ENCODE results near the gene TMEM134. TPM values are rescaled to one million over a fixed set of nuclear protein-coding genes. Genes with fewer than 3 reads are reported as not detected.

Gene TMEM134
- total RNA-seq, 1 experiment from 2014 or later = 73.5 TPM

- Histone ChIP-seq H3K9me2 (replicated peaks; ENCODE audit: low read length) (no peaks in the 10 kb centered on the region), H3K4me3 (ENCODE audit: low read length) (no peak overlapping the region), H3K4me1 (ENCODE audit: insufficient read depth, low read length) (no peaks in the 10 kb centered on the region), H2AFZ (ENCODE audit: low read length) (no peak overlapping the region), H3K79me2 (ENCODE audit: low read length) (no peaks in the 10 kb centered on the region), H3F3A (ENCODE audit: low read length, unreplicated experiment) (no peaks in the 10 kb centered on the region), H3K9me3 (ENCODE audit: low read length) (no peaks in the 10 kb centered on the region), H3K9ac (ENCODE audit: low read length) (no peak overlapping the region), H3K27ac (ENCODE audit: low read length) (no peak overlapping the region), H4K20me1 (ENCODE audit: low read length) (no peaks in the 10 kb centered on the region), H3K4me2 (ENCODE audit: low read length) (no peak overlapping the region), H3K36me3 (ENCODE audit: low read depth, low read length) (no peaks in the 10 kb centered on the region), H3K27me3 (ENCODE audit: low read length) (no peaks in the 10 kb centered on the region)
- TF ChIP-seq EZH2 (IDR thresholded peaks at IDR 0.05; ENCODE audit: low read length, unreplicated experiment) (no peak), EZH2phosphoT487 (IDR thresholded peaks at IDR 0.05; ENCODE audit: borderline replicate concordance, low read length) (no peak), CTCF (conservative IDR thresholded peaks at IDR 0.05; ENCODE audit: low read depth, low read length) (no peak)
- POLR2A ChIA-PET (ENCODE audit: unreplicated experiment) = interaction anchor here (0.5 kb wide), 1 partner anchor 12 kb away, joined by 3 read pairs; no protein-coding TSS in a partner anchor
- BruUV-seq (replicated peaks) = no TSS peak
- CTCF ChIA-PET = no interaction called here
- no peak for ATAC-seq
- intact Hi-C loops (cut with micrococcal nuclease) = no loop called here
- DNase-seq = no peak
These were observed 18.0 kb downstream of the TMEM134 start for GRCh38 chr11:67450796-67451657.

- ATAC-seq = no peak
These were observed 19.8 kb downstream of the TMEM134 start for GRCh38 chr11:67449116-67449844.

More at GRCh38 chr11:67449116-67449844, 19.8 kb downstream of the TMEM134 start:
- CTCF ChIA-PET = no interaction called here
- Histone ChIP-seq H3K9me3 (ENCODE audit: low read length) (no peaks in the 10 kb centered on the region), H3K4me3 (ENCODE audit: low read length) (no peak overlapping the region), H3K9ac (ENCODE audit: low read length) (no peak overlapping the region), H3K9me2 (replicated peaks; ENCODE audit: low read length) (no peaks in the 10 kb centered on the region), H3K27me3 (ENCODE audit: low read length) (no peaks in the 10 kb centered on the region), H3K27ac (ENCODE audit: low read length) (no peak overlapping the region), H3K4me1 (ENCODE audit: insufficient read depth, low read length) (0 out of 2 replicates have a peak, but pooled peaks cover under 1% of the 10 kb centered on the region), H4K20me1 (ENCODE audit: low read length) (no peaks in the 10 kb centered on the region), H3K36me3 (ENCODE audit: low read depth, low read length) (no peaks in the 10 kb centered on the region), H2AFZ (ENCODE audit: low read length) (no peak overlapping the region), H3K79me2 (ENCODE audit: low read length) (no peaks in the 10 kb centered on the region), H3F3A (ENCODE audit: low read length, unreplicated experiment) (no peaks in the 10 kb centered on the region), H3K4me2 (ENCODE audit: low read length) (no peak overlapping the region)
- no peak for DNase-seq
- BruUV-seq (replicated peaks) = no TSS peak
- intact Hi-C loops (cut with micrococcal nuclease) = no loop called here
- TF ChIP-seq EZH2phosphoT487 (IDR thresholded peaks at IDR 0.05; ENCODE audit: borderline replicate concordance, low read length) = no peak
- TF ChIP-seq EZH2 (IDR thresholded peaks at IDR 0.05; ENCODE audit: low read length, unreplicated experiment) = no peak
- TF ChIP-seq CTCF (conservative IDR thresholded peaks at IDR 0.05; ENCODE audit: low read depth, low read length) = no peak
- POLR2A ChIA-PET (ENCODE audit: unreplicated experiment) = no interaction called here
